ENCODE results near the gene HSD11B1.
A peak's percentile ranks its signal among the peaks of the same experiment; 100 is the strongest.

The HSD11B1 gene

GRCh38 chr1:209755926-209756614 is 51.4 kb downstream of the HSD11B1 start, which contains the start of gene TRAF3IP3:
Gene TRAF3IP3 (plus strand): TSS chr1:209756053. CDS start chr1:209760040, 3,987 bp downstream.
- no peaks in the 10 kb centered on the region for H3K27me3 ChIP-seq (ENCODE audit: insufficient read depth, low read length)
- peaks cover 22% of the 10 kb centered on the region for H3K4me1 ChIP-seq (ENCODE audit: insufficient read depth, low read length, severe bottlenecking)
- H3F3A ChIP-seq (ENCODE audit: insufficient read depth, low read length), result no peaks in the 10 kb centered on the region
- H4K20me1 ChIP-seq (ENCODE audit: insufficient read depth, low read length), result no peaks in the 10 kb centered on the region
- H2AFZ ChIP-seq (ENCODE audit: low read length), result 0 out of 2 replicates have a peak within 1 kb of the TSS, but pooled peaks have one; percentile 16
- peak within 1 kb of the TSS; percentile 38 for H3K4me3 ChIP-seq (ENCODE audit: low read depth, low read length, poor library complexity, severe bottlenecking)
- peak within 1 kb of the TSS; percentile 36 for H3K27ac ChIP-seq (ENCODE audit: low read depth, low read length, poor library complexity, severe bottlenecking)
- peak within 1 kb of the TSS; percentile 49 for H3K4me2 ChIP-seq (ENCODE audit: low read length)
- no peak for TF ChIP-seq EZH2 (IDR thresholded peaks at IDR 0.05; ENCODE audit: borderline replicate concordance, low read length)
- TF ChIP-seq, protein P1, sequence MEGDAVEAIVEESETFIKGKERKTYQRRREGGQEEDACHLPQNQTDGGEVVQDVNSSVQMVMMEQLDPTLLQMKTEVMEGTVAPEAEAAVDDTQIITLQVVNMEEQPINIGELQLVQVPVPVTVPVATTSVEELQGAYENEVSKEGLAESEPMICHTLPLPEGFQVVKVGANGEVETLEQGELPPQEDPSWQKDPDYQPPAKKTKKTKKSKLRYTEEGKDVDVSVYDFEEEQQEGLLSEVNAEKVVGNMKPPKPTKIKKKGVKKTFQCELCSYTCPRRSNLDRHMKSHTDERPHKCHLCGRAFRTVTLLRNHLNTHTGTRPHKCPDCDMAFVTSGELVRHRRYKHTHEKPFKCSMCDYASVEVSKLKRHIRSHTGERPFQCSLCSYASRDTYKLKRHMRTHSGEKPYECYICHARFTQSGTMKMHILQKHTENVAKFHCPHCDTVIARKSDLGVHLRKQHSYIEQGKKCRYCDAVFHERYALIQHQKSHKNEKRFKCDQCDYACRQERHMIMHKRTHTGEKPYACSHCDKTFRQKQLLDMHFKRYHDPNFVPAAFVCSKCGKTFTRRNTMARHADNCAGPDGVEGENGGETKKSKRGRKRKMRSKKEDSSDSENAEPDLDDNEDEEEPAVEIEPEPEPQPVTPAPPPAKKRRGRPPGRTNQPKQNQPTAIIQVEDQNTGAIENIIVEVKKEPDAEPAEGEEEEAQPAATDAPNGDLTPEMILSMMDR (IDR thresholded peaks at IDR 0.05; ENCODE audit: low read length), result no peak
- peak within 1 kb of the TSS; percentile 40; the same call in 1 of the 2 replicates for H3K9ac ChIP-seq (ENCODE audit: low read length)
- no peaks in the 10 kb centered on the region for H3K9me2 ChIP-seq (ENCODE audit: low read depth, low read length)
- H3K36me3 ChIP-seq (ENCODE audit: insufficient read depth, low read length), result no peaks in the 10 kb centered on the region
- no peaks in the 10 kb centered on the region for H3K79me2 ChIP-seq (ENCODE audit: insufficient read depth, low read length)
- no peaks in the 10 kb centered on the region for H3K9me3 ChIP-seq (ENCODE audit: low read length)

GRCh38 chr1:209756615-209757445 is 52.2 kb downstream of the HSD11B1 start:
- Histone ChIP-seq H3K79me2 (ENCODE audit: insufficient read depth, low read length) (no peaks in the 10 kb centered on the region), H3K9ac (ENCODE audit: low read length) (peak overlapping the region; percentile 40; the same call in 1 of the 2 replicates), H3K4me3 (ENCODE audit: low read depth, low read length, poor library complexity, severe bottlenecking) (peak overlapping the region; percentile 38), H4K20me1 (ENCODE audit: insufficient read depth, low read length) (no peaks in the 10 kb centered on the region), H3K4me2 (ENCODE audit: low read length) (peak overlapping the region; percentile 49), H3F3A (ENCODE audit: insufficient read depth, low read length) (no peaks in the 10 kb centered on the region), H3K36me3 (ENCODE audit: insufficient read depth, low read length) (no peaks in the 10 kb centered on the region), H3K9me3 (ENCODE audit: low read length) (no peaks in the 10 kb centered on the region), H3K27ac (ENCODE audit: low read depth, low read length, poor library complexity, severe bottlenecking) (peak overlapping the region; percentile 36), H3K9me2 (ENCODE audit: low read depth, low read length) (no peaks in the 10 kb centered on the region), H2AFZ (ENCODE audit: low read length) (0 out of 2 replicates have a peak overlapping the region, but pooled peaks have one; percentile 16), H3K27me3 (ENCODE audit: insufficient read depth, low read length) (no peaks in the 10 kb centered on the region), H3K4me1 (ENCODE audit: insufficient read depth, low read length, severe bottlenecking) (peaks cover 22% of the 10 kb centered on the region)
- TF ChIP-seq EZH2 (IDR thresholded peaks at IDR 0.05; ENCODE audit: borderline replicate concordance, low read length), result no peak
- TF ChIP-seq, protein P1 (IDR thresholded peaks at IDR 0.05; ENCODE audit: low read length), result no peak

GRCh38 chr1:209758400-209758799 is 53.8 kb downstream of the HSD11B1 start:
- TF ChIP-seq, protein P1 (IDR thresholded peaks at IDR 0.05; ENCODE audit: low read length), result no peak
- TF ChIP-seq EZH2 (IDR thresholded peaks at IDR 0.05; ENCODE audit: borderline replicate concordance, low read length), result no peak

More at GRCh38 chr1:209758400-209758799, 53.8 kb downstream of the HSD11B1 start:
- H3F3A ChIP-seq (ENCODE audit: insufficient read depth, low read length), result no peaks in the 10 kb centered on the region
- H3K9me3 ChIP-seq (ENCODE audit: low read length), result no peaks in the 10 kb centered on the region
- peaks cover 22% of the 10 kb centered on the region for H3K4me1 ChIP-seq (ENCODE audit: insufficient read depth, low read length, severe bottlenecking)
- H4K20me1 ChIP-seq (ENCODE audit: insufficient read depth, low read length), result no peaks in the 10 kb centered on the region
- H3K27me3 ChIP-seq (ENCODE audit: insufficient read depth, low read length), result no peaks in the 10 kb centered on the region
- no peaks in the 10 kb centered on the region for H3K36me3 ChIP-seq (ENCODE audit: insufficient read depth, low read length)
- H3K4me3 ChIP-seq (ENCODE audit: low read depth, low read length, poor library complexity, severe bottlenecking), result no peak overlapping the region
- H3K27ac ChIP-seq (ENCODE audit: low read depth, low read length, poor library complexity, severe bottlenecking), result no peak overlapping the region
- no peak overlapping the region for H2AFZ ChIP-seq (ENCODE audit: low read length)
- no peak overlapping the region for H3K4me2 ChIP-seq (ENCODE audit: low read length)
- H3K79me2 ChIP-seq (ENCODE audit: insufficient read depth, low read length), result no peaks in the 10 kb centered on the region
- H3K9ac ChIP-seq (ENCODE audit: low read length), result no peak overlapping the region
- H3K9me2 ChIP-seq (ENCODE audit: low read depth, low read length), result no peaks in the 10 kb centered on the region
